H9 (cell line): ENCODE measurements around the gene ARMC5. TPM values are rescaled to one million over a fixed set of nuclear protein-coding genes. Genes with fewer than 3 reads are reported as not detected.
"Not testable (repeated sequence)": the region's sequence is repeated elsewhere in the genome, so short reads cannot be mapped to it uniquely, and the experiment has no call there.

Experiments used
- DNase-seq: peaks from one replicate; pipeline ENCODE4 v3.0.0-alpha.2; 2017
- H2AFZ ChIP-seq: one replicate; pipeline ENCODE4 v1.6.1; 2013; ENCODE audit warnings: mild to moderate bottlenecking, low read length, control low read depth, moderate library complexity
- H2AK5ac ChIP-seq: 2 replicates; pipeline ENCODE4 v1.6.1; 2013; ENCODE audit warnings: low read length, control low read depth, mixed read lengths; ENCODE audit not compliant: insufficient read length
- H2BK120ac ChIP-seq: one replicate; pipeline ENCODE4 v1.6.1; 2013; ENCODE audit warnings: low read depth, mild to moderate bottlenecking, low read length, control low read depth, inconsistent platforms; ENCODE audit not compliant: poor library complexity, severe bottlenecking
- H2BK12ac ChIP-seq: 2 replicates; pipeline ENCODE4 v1.6.1; 2013; ENCODE audit warnings: low read length, control low read depth, mixed read lengths, low read depth; ENCODE audit not compliant: insufficient read length
- H2BK15ac ChIP-seq: 2 replicates; pipeline ENCODE4 v1.6.1; 2013; ENCODE audit warnings: low read depth, low read length, control low read depth
- H2BK20ac ChIP-seq: one replicate; pipeline ENCODE4 v1.6.1; 2013; ENCODE audit warnings: low read depth, mild to moderate bottlenecking, low read length, control low read depth, inconsistent platforms; ENCODE audit not compliant: poor library complexity, severe bottlenecking
- H2BK5ac ChIP-seq: 2 replicates; pipeline ENCODE4 v1.6.1; 2013; ENCODE audit warnings: low read length, control low read depth, mixed read lengths; ENCODE audit not compliant: insufficient read length
- H3K14ac ChIP-seq: 2 replicates; pipeline ENCODE4 v1.6.1; 2013; ENCODE audit warnings: low read length, control low read depth; ENCODE audit not compliant: insufficient read depth
- H3K18ac ChIP-seq: 2 replicates; pipeline ENCODE4 v1.6.1; 2013; ENCODE audit warnings: low read depth, mild to moderate bottlenecking, mixed read lengths, low read length, control low read depth; ENCODE audit not compliant: insufficient read length
- H3K23ac ChIP-seq: 2 replicates; pipeline ENCODE4 v1.6.1; 2013; ENCODE audit warnings: low read length, control low read depth, mixed read lengths, low read depth; ENCODE audit not compliant: insufficient read length
- H3K23me2 ChIP-seq: 2 replicates; pipeline ENCODE4 v1.6.1; 2013; ENCODE audit warnings: low read depth, mild to moderate bottlenecking, mixed read lengths, low read length, control low read depth; ENCODE audit not compliant: insufficient read length, poor library complexity, severe bottlenecking
- H3K27ac ChIP-seq: 2 replicates; pipeline ENCODE4 v1.5.1; 2013; ENCODE audit warnings: low read length, control low read depth, mixed read lengths, low read depth; ENCODE audit not compliant: insufficient read length
- H3K27me3 ChIP-seq: 2 replicates; pipeline ENCODE4 v1.6.1; 2013; ENCODE audit warnings: low read length, control low read depth, inconsistent platforms; ENCODE audit not compliant: insufficient read depth
- H3K4ac ChIP-seq: 2 replicates; pipeline ENCODE4 v1.6.1; 2013; ENCODE audit warnings: low read depth, mild to moderate bottlenecking, control low read depth, inconsistent platforms, low read length, moderate library complexity
- H3K4me1 ChIP-seq: 2 replicates; pipeline ENCODE4 v1.6.1; 2013; ENCODE audit warnings: low read length, control low read depth, inconsistent platforms; ENCODE audit not compliant: insufficient read depth
- H3K4me2 ChIP-seq: 2 replicates; pipeline ENCODE4 v1.6.1; 2013; ENCODE audit warnings: low read length, control low read depth, mixed read lengths; ENCODE audit not compliant: insufficient read length, insufficient read depth
- H3K56ac ChIP-seq: 2 replicates; pipeline ENCODE4 v1.6.1; 2013; ENCODE audit warnings: low read depth, mild to moderate bottlenecking, mixed read lengths, low read length, control low read depth; ENCODE audit not compliant: insufficient read length
- H3K79me1 ChIP-seq: 2 replicates; pipeline ENCODE4 v1.6.1; 2013; ENCODE audit warnings: low read depth, mild to moderate bottlenecking, moderate library complexity, low read length, control low read depth, inconsistent platforms; ENCODE audit not compliant: insufficient read depth, poor library complexity, severe bottlenecking
- H3K79me2 ChIP-seq: 2 replicates; pipeline ENCODE4 v1.6.1; 2013; ENCODE audit warnings: low read length, control low read depth, inconsistent platforms; ENCODE audit not compliant: insufficient read depth
- H3K9ac ChIP-seq: 2 replicates; pipeline ENCODE4 v1.6.1; 2013; ENCODE audit warnings: low read length, control low read depth, mixed read lengths; ENCODE audit not compliant: insufficient read length; ENCODE audit errors: extremely low read depth
- H3K9me3 ChIP-seq: one replicate; pipeline ENCODE4 v1.6.1; 2013; ENCODE audit warnings: low read depth, low read length, inconsistent platforms; ENCODE audit not compliant: control insufficient read depth
- H3T11ph ChIP-seq: one replicate; pipeline ENCODE4 v1.6.1; 2013; ENCODE audit warnings: mild to moderate bottlenecking, low read length, control low read depth, inconsistent platforms
- H4K20me1 ChIP-seq: one replicate; pipeline ENCODE4 v1.6.1; 2013; ENCODE audit not compliant: control insufficient read depth, insufficient read length, insufficient read depth
- H4K5ac ChIP-seq: 2 replicates; pipeline ENCODE4 v1.6.1; 2013; ENCODE audit warnings: low read depth, mild to moderate bottlenecking, mixed read lengths, low read length, control low read depth; ENCODE audit not compliant: insufficient read length
- H4K8ac ChIP-seq: replicated peaks from 2 replicates; pipeline ENCODE4 v1.6.1; 2013; ENCODE audit warnings: low read length, control low read depth, mixed read lengths, low read depth; ENCODE audit not compliant: insufficient read length
- H4K91ac ChIP-seq: 2 replicates; pipeline ENCODE4 v1.6.1; 2013; ENCODE audit warnings: low read depth, mild to moderate bottlenecking, moderate library complexity, mixed read lengths, low read length, control low read depth; ENCODE audit not compliant: insufficient read length
- H3K27ac Mint-ChIP-seq, 3 experiments: 2 replicates in 2 of 3; 3 replicates in 1 of 3; pipeline ENCODE4 v1.8.0; 2020 to 2021; ENCODE audit warnings: mixed read lengths in 3 of 3, mild to moderate bottlenecking in 1 of 3, moderate library complexity in 1 of 3
- H3K27me3 Mint-ChIP-seq: 2 replicates; pipeline ENCODE4 v1.8.0; 2021; ENCODE audit warnings: low read depth, mild to moderate bottlenecking, moderate library complexity, mixed read lengths
- H3K36me3 Mint-ChIP-seq, 3 experiments: 2 replicates in 2 of 3; 3 replicates in 1 of 3; pipeline ENCODE4 v1.8.0; 2020 to 2021; ENCODE audit warnings: low read depth in 3 of 3, mixed read lengths in 3 of 3; ENCODE audit not compliant: insufficient read depth in 1 of 3
- H3K4me1 Mint-ChIP-seq, 2 experiments: 2 replicates each; pipeline ENCODE4 v1.8.0; 2020; ENCODE audit warnings: mixed read lengths in 2 of 2
- H3K4me3 Mint-ChIP-seq, 2 experiments: 2 replicates in 1 of 2; 3 replicates in 1 of 2; pipeline ENCODE4 v1.8.0; 2020 to 2021; ENCODE audit warnings: mild to moderate bottlenecking in 2 of 2, mixed read lengths in 2 of 2, moderate library complexity in 1 of 2
- H3K9me3 Mint-ChIP-seq, 2 experiments: 2 replicates in 1 of 2; 3 replicates in 1 of 2; pipeline ENCODE4 v1.8.0; 2020; ENCODE audit warnings: mild to moderate bottlenecking in 2 of 2, mixed read lengths in 2 of 2, moderate library complexity in 1 of 2
- WGBS: extraction: QIAGEN DNeasy Blood & Tissue Kit; methylation state at CpG from one replicate; pipeline ENCODE4 v1.1.7; 2013; ENCODE audit warnings: missing lambda C conversion rate, low lambda C conversion rate, mixed read lengths; ENCODE audit not compliant: insufficient read length; ENCODE audit errors: extremely low coverage; 5-methylcytosine and 5-hydroxymethylcytosine counted together
- total RNA-seq: library from RNA; stranded (reverse); gene quantifications from 2 replicates; pipeline ENCODE4 v1.2.1, GENCODE V29; 2021
- TF ChIP-seq, protein P1 (sequence below): fragments of 200-600 bp; sonication (generic); conservative IDR thresholded peaks from 3 replicates; pipeline ENCODE4 v1.8.0; 2021; ENCODE audit warnings: antibody characterized with exemption, mild to moderate bottlenecking

Gene ARMC5
- total RNA-seq, 1 experiment from 2014 or later, result 18.7 TPM

DNA sequence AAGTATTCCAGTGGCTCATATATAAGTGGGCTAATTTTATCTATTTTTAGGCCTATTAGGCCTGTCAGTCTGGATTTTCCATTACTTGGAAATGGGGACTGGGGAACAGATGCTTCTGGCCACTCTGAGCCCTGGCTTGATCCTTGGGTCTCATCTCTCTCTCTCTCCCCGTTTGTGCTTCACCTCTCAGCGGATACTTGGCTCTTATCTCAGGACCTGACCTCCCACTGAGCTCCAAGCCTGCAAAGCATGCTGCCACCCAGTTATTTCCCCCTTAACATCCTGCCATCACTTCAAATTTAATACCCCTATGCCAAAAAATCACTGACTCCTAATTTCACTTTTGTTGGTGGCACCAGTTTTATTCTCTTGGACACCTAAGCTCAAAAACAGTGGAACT lies 20.9 kb upstream of the ARMC5 start:
- Histone ChIP-seq H4K20me1 (no peaks in the 10 kb centered on the region), H2BK15ac (no peak overlapping the region), H4K5ac (no peak overlapping the region), H2BK20ac (no peak overlapping the region), H4K8ac (no peak overlapping the region), H2BK5ac (no peak overlapping the region), H3K14ac (no peak overlapping the region), H3K79me2 (no peaks in the 10 kb centered on the region), H3T11ph (no peak overlapping the region), H3K9ac (no peak overlapping the region), H3K4me1 (no peaks in the 10 kb centered on the region), H3K9me3 (no peaks in the 10 kb centered on the region), H3K18ac (no peak overlapping the region), H3K4me2 (no peak overlapping the region), H4K91ac (no peak overlapping the region), H2BK120ac (no peak overlapping the region), H3K23ac (no peak overlapping the region), H3K4ac (no peak overlapping the region), H2AFZ (no peak overlapping the region), H2BK12ac (no peak overlapping the region), H3K27ac (no peak overlapping the region), H2AK5ac (no peak overlapping the region), H3K23me2 (no peaks in the 10 kb centered on the region), H3K56ac (no peak overlapping the region), H3K79me1 (no peaks in the 10 kb centered on the region), H3K27me3 (no peaks in the 10 kb centered on the region)
- Mint-ChIP-seq H3K4me1 (peaks cover 4 to 7% of the 10 kb centered on the region in 2 experiments), H3K36me3 (no peaks in the 10 kb centered on the region), H3K27me3 (peaks cover 4% of the 10 kb centered on the region), H3K27ac (no peak overlapping the region), H3K9me3 (no peaks in the 10 kb centered on the region), H3K4me3 (no peak overlapping the region; a peak in 1 of 5 replicates)
- no peak for DNase-seq
- no CpG with 5 or more reads among the region's 2 CpGs for WGBS
- TF ChIP-seq, protein P1, sequence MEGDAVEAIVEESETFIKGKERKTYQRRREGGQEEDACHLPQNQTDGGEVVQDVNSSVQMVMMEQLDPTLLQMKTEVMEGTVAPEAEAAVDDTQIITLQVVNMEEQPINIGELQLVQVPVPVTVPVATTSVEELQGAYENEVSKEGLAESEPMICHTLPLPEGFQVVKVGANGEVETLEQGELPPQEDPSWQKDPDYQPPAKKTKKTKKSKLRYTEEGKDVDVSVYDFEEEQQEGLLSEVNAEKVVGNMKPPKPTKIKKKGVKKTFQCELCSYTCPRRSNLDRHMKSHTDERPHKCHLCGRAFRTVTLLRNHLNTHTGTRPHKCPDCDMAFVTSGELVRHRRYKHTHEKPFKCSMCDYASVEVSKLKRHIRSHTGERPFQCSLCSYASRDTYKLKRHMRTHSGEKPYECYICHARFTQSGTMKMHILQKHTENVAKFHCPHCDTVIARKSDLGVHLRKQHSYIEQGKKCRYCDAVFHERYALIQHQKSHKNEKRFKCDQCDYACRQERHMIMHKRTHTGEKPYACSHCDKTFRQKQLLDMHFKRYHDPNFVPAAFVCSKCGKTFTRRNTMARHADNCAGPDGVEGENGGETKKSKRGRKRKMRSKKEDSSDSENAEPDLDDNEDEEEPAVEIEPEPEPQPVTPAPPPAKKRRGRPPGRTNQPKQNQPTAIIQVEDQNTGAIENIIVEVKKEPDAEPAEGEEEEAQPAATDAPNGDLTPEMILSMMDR, result no peak

GRCh38 chr16:31439023-31439422 lies 20.3 kb upstream of the ARMC5 start:
- H3K14ac ChIP-seq, H3K27ac ChIP-seq, H4K8ac ChIP-seq, H3K9me3 Mint-ChIP-seq, H3K4me3 Mint-ChIP-seq, H3K27ac Mint-ChIP-seq, H4K5ac ChIP-seq, H3K36me3 Mint-ChIP-seq, H3K4me2 ChIP-seq, H3K23ac ChIP-seq, H2AFZ ChIP-seq, H3K9ac ChIP-seq, H3K79me1 ChIP-seq, H2BK120ac ChIP-seq, H2AK5ac ChIP-seq, H3K4me1 ChIP-seq, H3K27me3 ChIP-seq, H2BK20ac ChIP-seq, H3K56ac ChIP-seq, H3K27me3 Mint-ChIP-seq, H2BK15ac ChIP-seq, DNase-seq, H4K20me1 ChIP-seq, H3T11ph ChIP-seq, H3K23me2 ChIP-seq, H4K91ac ChIP-seq, H2BK12ac ChIP-seq, H3K4ac ChIP-seq, H3K4me1 Mint-ChIP-seq, H3K9me3 ChIP-seq, H3K79me2 ChIP-seq, H2BK5ac ChIP-seq, H3K18ac ChIP-seq: not testable (repeated sequence)
- no CpG with 5 or more reads among the region's 4 CpGs for WGBS
